GM12892 (cell line): ENCODE data around the gene NAXE.

Experiments used
- POLR2A ChIP-seq: IDR thresholded peaks from 2 replicates; pipeline ENCODE4 v1.6.1; 2011; ENCODE audit warnings: low read depth, low read length, control low read depth
- POLR2AphosphoS5 ChIP-seq: IDR thresholded peaks from 2 replicates; pipeline ENCODE4 v1.6.1; 2011; ENCODE audit warnings: low read depth, low read length, control low read depth
- TAF1 ChIP-seq: IDR thresholded peaks from 2 replicates; pipeline ENCODE4 v1.6.1; 2011; ENCODE audit warnings: low read depth, mild to moderate bottlenecking, control low read depth, low read length, borderline replicate concordance

- TF ChIP-seq POLR2AphosphoS5 (no peak), POLR2A (no peak), TAF1 (no peak)
Measured at GRCh38 chr1:156553860-156554485, 37.6 kb upstream of the NAXE start.
